Epithelial cell of esophagus (primary cell): Measurements from ENCODE around the gene TRIM34.
"Not testable (repeated sequence)": the region's sequence is repeated elsewhere in the genome, so short reads cannot be mapped to it uniquely, and the experiment has no call there.

Source experiments
- DNase-seq: peaks from one replicate; pipeline ENCODE4 v3.0.0; 2010; ENCODE audit warnings: low read depth
- H3K4me3 ChIP-seq: 2 replicates; pipeline ENCODE4 v1.5.1; 2011; ENCODE audit warnings: mild to moderate bottlenecking, low read length, control low read depth
- CTCF ChIP-seq: IDR thresholded peaks from 2 replicates; pipeline ENCODE4 v1.5.1; 2011; ENCODE audit warnings: low read depth, mild to moderate bottlenecking, low read length, control low read depth, inconsistent platforms; ENCODE audit not compliant: insufficient read depth; ENCODE audit errors: missing control alignments

The TRIM34 gene

GRCh38 chr11:5624489-5625279 is at the start of gene TRIM34:
TSS of gene TRIM34 (plus strand) at chr11:5625001. CDS start at chr11:5632332, 7,331 bp downstream.
- DNase-seq, result peak; percentile 78
- H3K4me3 ChIP-seq, result peak within 1 kb of the TSS; percentile 58
- TF ChIP-seq CTCF, result no peak

- no peak overlapping the region for H3K4me3 ChIP-seq
- DNase-seq, result no peak
- no peak for TF ChIP-seq CTCF
Observed at GRCh38 chr11:5575152-5575551, 49.6 kb upstream of the TRIM34 start.

- DNase-seq, result no peak
- no peak for TF ChIP-seq CTCF
- no peak overlapping the region for H3K4me3 ChIP-seq
Observed at GRCh38 chr11:5577101-5577500, 47.7 kb upstream of the TRIM34 start.

- H3K4me3 ChIP-seq, result no peak within 1 kb of the TSS
- DNase-seq, result no peak
- TF ChIP-seq CTCF, result no peak
Observed at GRCh38 chr11:5580577-5580976, 44.2 kb upstream of the TRIM34 start, which contains the start of gene OR52B6. TSS of gene OR52B6 (plus strand) at chr11:5580877. CDS start at chr11:5580877, 0 bp downstream.

- no peak for TF ChIP-seq CTCF
- no peak for DNase-seq
- no peak overlapping the region for H3K4me3 ChIP-seq
Observed at GRCh38 chr11:5581014-5581413, 43.8 kb upstream of the TRIM34 start.

- not testable (repeated sequence) for H3K4me3 ChIP-seq, DNase-seq
Observed at GRCh38 chr11:5584458-5584857, 40.3 kb upstream of the TRIM34 start.

- DNase-seq, H3K4me3 ChIP-seq: not testable (repeated sequence)
Observed at GRCh38 chr11:5589906-5590305, 34.9 kb upstream of the TRIM34 start.

GRCh38 chr11:5591613-5592012 is 33.2 kb upstream of the TRIM34 start:
- no peak for TF ChIP-seq CTCF
- DNase-seq, result no peak
- H3K4me3 ChIP-seq, result no peak overlapping the region
